ENCODE results near the gene BRIX1. TPM values are rescaled to one million over a fixed set of nuclear protein-coding genes. Genes with fewer than 3 reads are reported as not detected.

BRIX1 gene
- total RNA-seq, 1 experiment from 2014 or later = 56.5 TPM

GRCh38 chr5:34959323-34959722, 43.8 kb downstream of the BRIX1 start:
- TF ChIP-seq, protein P1, sequence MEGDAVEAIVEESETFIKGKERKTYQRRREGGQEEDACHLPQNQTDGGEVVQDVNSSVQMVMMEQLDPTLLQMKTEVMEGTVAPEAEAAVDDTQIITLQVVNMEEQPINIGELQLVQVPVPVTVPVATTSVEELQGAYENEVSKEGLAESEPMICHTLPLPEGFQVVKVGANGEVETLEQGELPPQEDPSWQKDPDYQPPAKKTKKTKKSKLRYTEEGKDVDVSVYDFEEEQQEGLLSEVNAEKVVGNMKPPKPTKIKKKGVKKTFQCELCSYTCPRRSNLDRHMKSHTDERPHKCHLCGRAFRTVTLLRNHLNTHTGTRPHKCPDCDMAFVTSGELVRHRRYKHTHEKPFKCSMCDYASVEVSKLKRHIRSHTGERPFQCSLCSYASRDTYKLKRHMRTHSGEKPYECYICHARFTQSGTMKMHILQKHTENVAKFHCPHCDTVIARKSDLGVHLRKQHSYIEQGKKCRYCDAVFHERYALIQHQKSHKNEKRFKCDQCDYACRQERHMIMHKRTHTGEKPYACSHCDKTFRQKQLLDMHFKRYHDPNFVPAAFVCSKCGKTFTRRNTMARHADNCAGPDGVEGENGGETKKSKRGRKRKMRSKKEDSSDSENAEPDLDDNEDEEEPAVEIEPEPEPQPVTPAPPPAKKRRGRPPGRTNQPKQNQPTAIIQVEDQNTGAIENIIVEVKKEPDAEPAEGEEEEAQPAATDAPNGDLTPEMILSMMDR (IDR thresholded peaks at IDR 0.05; ENCODE audit: insufficient read depth in 1 of 2, low read depth in 1 of 2, low read length in 1 of 2, severe bottlenecking in 1 of 2, unreplicated experiment in 1 of 2) = no peak
- Mint-ChIP-seq H3K4me3 (ENCODE audit: unreplicated experiment) (no peak overlapping the region), H3K36me3 (ENCODE audit: insufficient read depth, unreplicated experiment) (peaks cover 27% of the 10 kb centered on the region), H3K27me3 (ENCODE audit: insufficient read depth, unreplicated experiment) (no peaks in the 10 kb centered on the region), H3K27ac (ENCODE audit: unreplicated experiment) (no peak overlapping the region), H3K9me3 (ENCODE audit: unreplicated experiment) (no peaks in the 10 kb centered on the region), H3K4me1 (ENCODE audit: low read depth, unreplicated experiment) (no peaks in the 10 kb centered on the region)
- POLR2A ChIA-PET = no interaction called here
- H3K9me3 ChIP-seq = no peaks in the 10 kb centered on the region
- H3K27me3 ChIP-seq (replicated peaks; ENCODE audit: control insufficient read depth, insufficient read depth, low read length) = no peaks in the 10 kb centered on the region
- BruUV-seq (replicated peaks) = no TSS peak
- intact Hi-C loops (cut with micrococcal nuclease; ENCODE audit: unreplicated experiment) = no loop called here
- no peaks in the 10 kb centered on the region for H3K36me3 ChIP-seq (ENCODE audit: control insufficient read depth, insufficient read depth, low read length)
- H3K4me3 ChIP-seq (ENCODE audit: low read depth, low read length) = no peak overlapping the region
- DNase-seq = no peak
- 0 out of 2 replicates have a peak, but pooled peaks cover 3% of the 10 kb centered on the region for H3K4me1 ChIP-seq
- CTCF ChIA-PET = interaction anchor here (0.7 kb wide), 1 partner anchor 44 kb away, joined by 3 read pairs; no protein-coding TSS in a partner anchor

GRCh38 chr5:34967540-34967939, 52.0 kb downstream of the BRIX1 start:
- H3K9me3 ChIP-seq = no peaks in the 10 kb centered on the region
- no peaks in the 10 kb centered on the region for H3K36me3 ChIP-seq (ENCODE audit: control insufficient read depth, insufficient read depth, low read length)
- Mint-ChIP-seq H3K4me3 (ENCODE audit: unreplicated experiment) (no peak overlapping the region), H3K27me3 (ENCODE audit: insufficient read depth, unreplicated experiment) (no peaks in the 10 kb centered on the region), H3K27ac (ENCODE audit: unreplicated experiment) (no peak overlapping the region), H3K9me3 (ENCODE audit: unreplicated experiment) (peaks cover 19% of the 10 kb centered on the region), H3K4me1 (ENCODE audit: low read depth, unreplicated experiment) (no peaks in the 10 kb centered on the region), H3K36me3 (ENCODE audit: insufficient read depth, unreplicated experiment) (peaks cover 17% of the 10 kb centered on the region)
- POLR2A ChIA-PET = interaction anchor here (0.5 kb wide), 1 partner anchor 38 kb away, joined by 6 read pairs; no protein-coding TSS in a partner anchor
- no peaks in the 10 kb centered on the region for H3K27me3 ChIP-seq (replicated peaks; ENCODE audit: control insufficient read depth, insufficient read depth, low read length)
- CTCF ChIA-PET = interaction anchor here (0.7 kb wide), 1 partner anchor 37 kb away, joined by 3 read pairs; no protein-coding TSS in a partner anchor
- BruUV-seq (replicated peaks) = no TSS peak
- no peak overlapping the region for H3K4me3 ChIP-seq (ENCODE audit: low read depth, low read length)
- 0 out of 2 replicates have a peak, but pooled peaks cover 3% of the 10 kb centered on the region for H3K4me1 ChIP-seq
- TF ChIP-seq, protein P1 (IDR thresholded peaks at IDR 0.05; ENCODE audit: insufficient read depth in 1 of 2, low read depth in 1 of 2, low read length in 1 of 2, severe bottlenecking in 1 of 2, unreplicated experiment in 1 of 2) = no peak
- intact Hi-C loops (cut with micrococcal nuclease; ENCODE audit: unreplicated experiment) = no loop called here
- DNase-seq = no peak

DNA sequence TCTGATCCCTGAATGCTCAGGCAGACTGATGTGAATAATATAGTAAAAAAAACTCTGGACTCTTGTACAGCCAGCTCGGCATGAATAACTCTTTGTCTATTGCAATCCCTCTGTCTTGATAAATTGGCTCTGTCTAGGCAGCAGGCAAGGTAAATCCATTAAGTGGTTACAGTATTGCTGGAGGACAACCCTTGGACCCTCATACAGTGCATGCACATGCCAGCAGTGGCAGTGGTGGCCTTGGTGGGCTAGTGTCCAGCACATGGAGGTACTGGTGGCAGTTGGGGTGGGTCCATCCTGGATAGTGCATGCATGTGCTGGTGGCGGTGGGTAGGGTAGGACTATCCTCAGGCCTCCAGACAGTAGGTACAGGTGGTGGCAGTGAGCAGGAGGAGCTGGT, 52.7 kb downstream of the BRIX1 start:
- H3K36me3 Mint-ChIP-seq (ENCODE audit: insufficient read depth, unreplicated experiment) = peaks cover 17% of the 10 kb centered on the region
- no peak overlapping the region for H3K27ac Mint-ChIP-seq (ENCODE audit: unreplicated experiment)
- Histone ChIP-seq H3K4me1 (no peaks in the 10 kb centered on the region), H3K9me3 (no peaks in the 10 kb centered on the region), H3K4me3 (ENCODE audit: low read depth, low read length) (no peak overlapping the region), H3K36me3 (ENCODE audit: control insufficient read depth, insufficient read depth, low read length) (no peaks in the 10 kb centered on the region), H3K27me3 (replicated peaks; ENCODE audit: control insufficient read depth, insufficient read depth, low read length) (no peaks in the 10 kb centered on the region)
- DNase-seq = no peak
- no peaks in the 10 kb centered on the region for H3K27me3 Mint-ChIP-seq (ENCODE audit: insufficient read depth, unreplicated experiment)
- ChIA-PET CTCF (interaction anchor here (0.7 kb wide), 1 partner anchor 38 kb away, joined by 3 read pairs; no protein-coding TSS in a partner anchor), POLR2A (no interaction called here)
- no peaks in the 10 kb centered on the region for H3K4me1 Mint-ChIP-seq (ENCODE audit: low read depth, unreplicated experiment)
- peaks cover 19% of the 10 kb centered on the region for H3K9me3 Mint-ChIP-seq (ENCODE audit: unreplicated experiment)
- H3K4me3 Mint-ChIP-seq (ENCODE audit: unreplicated experiment) = no peak overlapping the region
- intact Hi-C loops (cut with micrococcal nuclease; ENCODE audit: unreplicated experiment) = no loop called here
- no TSS peak for BruUV-seq (replicated peaks)
- TF ChIP-seq, protein P1 (IDR thresholded peaks at IDR 0.05; ENCODE audit: insufficient read depth in 1 of 2, low read depth in 1 of 2, low read length in 1 of 2, severe bottlenecking in 1 of 2, unreplicated experiment in 1 of 2) = no peak

Data from Caco-2 (cell line).